IgD-negative memory B cell (primary cell): Measurements from ENCODE around the gene YY1. TPM values are rescaled to one million over a fixed set of nuclear protein-coding genes. Genes with fewer than 3 reads are reported as not detected.
"Not testable (repeated sequence)": the region's sequence is repeated elsewhere in the genome, so short reads cannot be mapped to it uniquely, and the experiment has no call there.

Source experiments
- H3K27ac Mint-ChIP-seq, 3 donors: one replicate each; pipeline ENCODE4 v1.8.0; 2020 to 2022; ENCODE audit warnings: mild to moderate bottlenecking in 3 of 3, mixed read lengths in 3 of 3, moderate library complexity in 1 of 3
- H3K27me3 Mint-ChIP-seq: one replicate; pipeline ENCODE4 v1.8.0; 2021; ENCODE audit warnings: mixed read lengths
- H3K36me3 Mint-ChIP-seq: one replicate; pipeline ENCODE4 v1.8.0; 2020; ENCODE audit warnings: mild to moderate bottlenecking, mixed read lengths
- H3K4me1 Mint-ChIP-seq, 3 donors: one replicate each; pipeline ENCODE4 v1.8.0; 2020 to 2022; ENCODE audit warnings: mixed read lengths in 3 of 3, mild to moderate bottlenecking in 1 of 3
- H3K4me3 Mint-ChIP-seq, 4 donors: one replicate each; pipeline ENCODE4 v1.8.0; 2020 to 2022; ENCODE audit warnings: mild to moderate bottlenecking in 4 of 4, mixed read lengths in 4 of 4, moderate library complexity in 3 of 4
- H3K9me3 Mint-ChIP-seq, 3 donors: one replicate each; pipeline ENCODE4 v1.8.0; 2020 to 2021; ENCODE audit warnings: mixed read lengths in 3 of 3, mild to moderate bottlenecking in 1 of 3
- polyA plus RNA-seq: library from polyadenylated mRNA; unstranded; fragments of 300-500 nt; fragmentation: Illumina TruSeq; gene quantifications from one replicate; pipeline ENCODE4 v1.2.3, GENCODE V29; 2021

Gene YY1
- polyA plus RNA-seq = 17.7 TPM

GRCh38 chr14:100238419-100239210, at the start of gene YY1:
TSS of gene YY1 (plus strand) at chr14:100239144. CDS start at chr14:100239245, 101 bp downstream.
- H3K27me3 Mint-ChIP-seq = no peaks in the 10 kb centered on the region
- H3K4me3 Mint-ChIP-seq = peak within 1 kb of the TSS; percentile 97 to 98 (median 97)
- peaks cover 3% of the 10 kb centered on the region for H3K36me3 Mint-ChIP-seq
- no peaks in the 10 kb centered on the region for H3K9me3 Mint-ChIP-seq
- peak within 1 kb of the TSS; percentile 94 to 97 (median 96) for H3K27ac Mint-ChIP-seq
- peaks cover 43 to 50% (median 49%) of the 10 kb centered on the region in 3 donors for H3K4me1 Mint-ChIP-seq

GRCh38 chr14:100190126-100190525, 48.8 kb upstream of the YY1 start:
- H3K27me3 Mint-ChIP-seq = no peaks in the 10 kb centered on the region
- no peak overlapping the region for H3K4me3 Mint-ChIP-seq
- H3K4me1 Mint-ChIP-seq = peaks cover 6 to 9% (median 7%) of the 10 kb centered on the region in 3 donors
- H3K9me3 Mint-ChIP-seq = peaks cover 0 to 1% (median 0%) of the 10 kb centered on the region in 3 donors
- H3K36me3 Mint-ChIP-seq = no peaks in the 10 kb centered on the region
- H3K27ac Mint-ChIP-seq = no peak overlapping the region

DNA sequence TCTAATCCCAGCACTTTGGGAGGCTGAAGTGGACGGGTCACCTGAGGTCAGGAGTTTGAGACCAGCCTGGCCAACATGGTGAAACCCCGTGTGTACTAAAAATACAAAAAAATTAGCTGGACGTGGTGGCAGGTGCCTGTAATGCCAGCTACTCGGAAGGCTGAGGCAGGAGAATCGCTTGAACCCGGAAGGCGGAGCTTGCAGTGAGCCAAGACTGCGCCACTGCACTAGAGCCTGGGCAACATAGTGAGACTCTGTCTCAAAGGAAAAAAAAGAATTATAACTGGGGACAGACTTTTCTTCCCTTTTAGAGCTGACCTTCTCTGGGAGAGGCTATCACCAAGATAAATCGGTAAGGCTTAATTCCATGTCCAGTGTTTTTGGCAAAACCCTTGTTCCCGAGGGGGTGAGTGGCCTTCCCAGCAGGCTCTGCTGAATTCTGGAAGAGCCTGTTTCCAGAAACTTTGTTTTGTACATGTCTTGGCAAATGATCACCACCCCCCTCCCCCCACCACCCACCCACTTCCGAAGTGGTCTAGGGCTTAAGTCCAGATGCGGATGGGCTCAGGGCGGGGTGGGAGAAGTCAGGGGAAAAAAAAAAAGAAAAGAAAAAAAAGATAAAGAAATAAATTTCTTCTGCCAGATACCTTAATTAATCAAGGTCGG, 47.2 kb upstream of the YY1 start:
- Mint-ChIP-seq H3K4me1 (peaks cover 6 to 9% (median 7%) of the 10 kb centered on the region in 3 donors), H3K27ac (no peak overlapping the region), H3K4me3 (no peak overlapping the region), H3K27me3 (no peaks in the 10 kb centered on the region), H3K9me3 (no peaks in the 10 kb centered on the region), H3K36me3 (no peaks in the 10 kb centered on the region)

- Mint-ChIP-seq H3K4me3 (peak overlapping the region in 1 of 4 donors; percentile 62), H3K4me1 (peaks cover 6 to 9% (median 7%) of the 10 kb centered on the region in 3 donors), H3K27ac (peak overlapping the region; percentile 71 to 76 (median 73)), H3K9me3 (no peaks in the 10 kb centered on the region), H3K36me3 (no peaks in the 10 kb centered on the region), H3K27me3 (no peaks in the 10 kb centered on the region)
Observed at GRCh38 chr14:100192250-100192671, 46.7 kb upstream of the YY1 start.

GRCh38 chr14:100192672-100193416, 46.1 kb upstream of the YY1 start:
- no peaks in the 10 kb centered on the region for H3K9me3 Mint-ChIP-seq
- H3K4me1 Mint-ChIP-seq = peaks cover 6 to 9% (median 7%) of the 10 kb centered on the region in 3 donors
- H3K4me3 Mint-ChIP-seq = peak overlapping the region; percentile 22 to 86 (median 68)
- no peaks in the 10 kb centered on the region for H3K36me3 Mint-ChIP-seq
- peak overlapping the region; percentile 73 to 95 (median 76) for H3K27ac Mint-ChIP-seq
- H3K27me3 Mint-ChIP-seq = no peaks in the 10 kb centered on the region

DNA sequence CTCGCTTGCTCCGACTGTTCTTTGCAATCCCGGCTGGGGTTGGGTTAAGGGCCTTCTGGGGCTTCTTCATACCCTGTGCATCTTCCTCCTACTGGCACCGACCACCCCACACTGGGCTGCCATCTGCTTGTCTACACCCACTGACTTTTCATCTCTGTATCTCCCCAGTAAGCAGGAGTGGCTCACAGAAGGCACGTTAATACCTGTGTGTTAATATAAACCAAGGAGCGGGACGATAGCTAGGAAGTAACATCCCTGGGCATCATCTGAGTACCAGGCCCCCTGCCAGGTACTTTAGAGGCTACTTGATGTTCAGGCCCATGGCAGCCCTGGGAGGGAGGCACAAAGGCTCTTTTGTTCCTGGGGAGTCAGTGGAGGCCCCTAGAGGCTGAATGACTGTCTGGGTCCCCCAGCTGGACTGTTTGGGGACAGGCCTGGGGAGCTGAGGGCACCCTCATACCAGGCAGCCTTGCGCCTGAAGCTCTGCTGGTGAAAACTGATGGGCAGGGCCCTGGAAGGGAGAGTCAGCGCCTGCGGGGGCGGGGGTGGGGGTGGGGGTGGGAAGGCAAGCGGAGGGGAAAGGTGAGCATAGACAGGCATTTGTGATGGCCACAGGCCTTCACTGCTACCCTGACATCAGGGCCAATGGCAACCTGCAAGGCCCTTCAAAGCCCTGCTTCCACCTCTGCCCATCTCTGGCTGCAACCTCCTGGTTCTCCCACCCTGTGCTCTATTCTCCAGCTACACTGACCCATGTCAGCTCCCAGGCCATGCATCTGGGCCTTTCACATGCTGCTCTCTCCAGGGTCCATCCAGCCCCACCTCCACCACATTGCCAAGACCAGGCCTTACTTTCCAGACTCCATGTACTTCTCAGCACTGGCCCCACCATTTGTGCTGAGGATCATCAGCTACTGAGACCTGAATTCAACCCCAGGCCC, 45.3 kb upstream of the YY1 start:
- Mint-ChIP-seq H3K36me3 (no peaks in the 10 kb centered on the region), H3K4me1 (peaks cover 6 to 9% (median 7%) of the 10 kb centered on the region in 3 donors), H3K4me3 (peak overlapping the region in 3 of 4 donors; percentile 4 to 80 (median 35)), H3K9me3 (no peaks in the 10 kb centered on the region), H3K27ac (peak overlapping the region; percentile 73 to 95 (median 76)), H3K27me3 (no peaks in the 10 kb centered on the region)

DNA sequence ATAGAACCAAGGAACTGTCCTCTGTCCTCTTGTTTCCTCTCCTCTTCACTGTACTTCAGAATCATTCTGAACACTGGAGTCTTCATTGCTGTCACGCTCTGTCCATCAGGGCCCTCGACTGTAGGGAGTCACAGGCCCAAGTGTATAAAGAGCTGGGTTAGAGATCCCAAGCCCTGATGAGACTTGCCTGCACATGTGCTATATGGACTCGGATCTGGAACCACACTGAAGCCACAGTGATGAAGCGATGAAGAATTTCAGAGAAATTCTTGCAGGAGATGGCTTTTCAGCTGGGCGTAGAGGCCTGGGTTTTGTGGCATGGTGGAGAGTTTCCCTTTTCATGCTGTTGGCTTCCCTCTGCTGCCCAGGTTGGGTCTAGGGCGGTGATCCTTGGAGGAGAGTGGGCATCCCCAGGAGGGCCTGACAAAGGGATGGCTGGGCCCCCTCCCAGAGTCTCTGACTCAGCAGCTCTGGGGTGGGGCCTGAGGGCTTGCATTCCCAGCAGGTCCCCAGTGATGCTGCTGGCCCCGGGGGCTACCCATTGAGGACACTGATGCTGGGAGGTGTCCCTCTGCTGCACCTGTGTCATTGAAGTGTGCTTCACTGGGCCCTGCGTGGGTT, 39.6 kb upstream of the YY1 start:
- no peak overlapping the region for H3K27ac Mint-ChIP-seq
- no peaks in the 10 kb centered on the region for H3K9me3 Mint-ChIP-seq
- no peaks in the 10 kb centered on the region for H3K4me1 Mint-ChIP-seq
- no peaks in the 10 kb centered on the region for H3K36me3 Mint-ChIP-seq
- H3K4me3 Mint-ChIP-seq = no peak overlapping the region
- peaks cover 6% of the 10 kb centered on the region for H3K27me3 Mint-ChIP-seq

GRCh38 chr14:100200311-100200710, 38.6 kb upstream of the YY1 start:
- no peak overlapping the region for H3K4me3 Mint-ChIP-seq
- no peaks in the 10 kb centered on the region for H3K36me3 Mint-ChIP-seq
- peaks cover 6% of the 10 kb centered on the region for H3K27me3 Mint-ChIP-seq
- no peaks in the 10 kb centered on the region for H3K9me3 Mint-ChIP-seq
- no peak overlapping the region for H3K27ac Mint-ChIP-seq
- H3K4me1 Mint-ChIP-seq = no peaks in the 10 kb centered on the region

DNA sequence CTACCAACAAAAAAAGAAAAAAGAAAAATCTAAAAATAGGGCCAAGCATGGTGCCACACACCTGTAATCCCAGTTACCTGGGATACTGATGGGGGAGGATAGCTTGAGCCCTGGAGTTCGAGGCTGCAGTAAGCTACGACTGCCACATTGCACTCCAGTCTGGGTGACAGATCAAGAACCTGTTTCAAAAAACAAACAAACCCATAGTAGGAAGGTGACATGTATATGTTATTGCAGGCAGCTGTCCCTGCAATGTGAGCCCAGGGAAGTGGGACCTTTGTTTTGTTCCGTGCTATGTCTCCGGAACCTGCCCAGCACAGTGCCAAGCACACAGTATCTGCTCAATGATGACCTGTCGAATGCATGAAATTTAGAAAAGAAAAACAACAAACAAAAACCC, 37.2 kb upstream of the YY1 start:
- H3K27ac Mint-ChIP-seq = no peak overlapping the region
- no peaks in the 10 kb centered on the region for H3K36me3 Mint-ChIP-seq
- H3K27me3 Mint-ChIP-seq = peaks cover 6% of the 10 kb centered on the region
- H3K9me3 Mint-ChIP-seq = no peaks in the 10 kb centered on the region
- H3K4me1 Mint-ChIP-seq = no peaks in the 10 kb centered on the region
- no peak overlapping the region for H3K4me3 Mint-ChIP-seq

DNA sequence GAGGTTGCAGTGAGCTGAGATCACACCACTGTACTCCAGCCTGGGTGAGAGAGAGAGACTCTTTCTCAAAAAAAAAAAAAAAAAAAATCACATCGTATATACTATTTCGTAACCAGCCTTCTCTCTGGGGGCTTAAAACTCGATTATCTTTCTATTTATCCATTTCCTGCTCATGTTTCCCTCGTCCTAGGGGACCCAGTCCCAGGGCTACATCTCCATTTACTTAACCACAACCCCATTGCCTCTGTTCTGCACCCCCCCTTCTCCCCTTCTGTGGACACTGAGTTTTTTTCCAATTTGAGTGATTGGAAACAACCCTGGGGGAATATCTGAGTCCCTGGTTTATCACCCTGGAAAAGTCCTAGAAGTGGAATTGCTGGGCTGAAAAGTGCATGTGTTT, 36.2 kb upstream of the YY1 start:
- H3K4me3 Mint-ChIP-seq = no peak overlapping the region
- peaks cover 6% of the 10 kb centered on the region for H3K27me3 Mint-ChIP-seq
- H3K27ac Mint-ChIP-seq = no peak overlapping the region
- H3K4me1 Mint-ChIP-seq = no peaks in the 10 kb centered on the region
- H3K9me3 Mint-ChIP-seq = peaks cover 0 to under 1% (median 0%) of the 10 kb centered on the region in 3 donors
- peaks cover 3% of the 10 kb centered on the region for H3K36me3 Mint-ChIP-seq

- Mint-ChIP-seq H3K27me3 (peaks cover 6% of the 10 kb centered on the region), H3K9me3 (peaks cover 0 to 1% (median 0%) of the 10 kb centered on the region in 3 donors), H3K27ac (no peak overlapping the region), H3K36me3 (peaks cover 3% of the 10 kb centered on the region), H3K4me3 (no peak overlapping the region), H3K4me1 (no peaks in the 10 kb centered on the region)
Observed at GRCh38 chr14:100203146-100203545, 35.8 kb upstream of the YY1 start.

DNA sequence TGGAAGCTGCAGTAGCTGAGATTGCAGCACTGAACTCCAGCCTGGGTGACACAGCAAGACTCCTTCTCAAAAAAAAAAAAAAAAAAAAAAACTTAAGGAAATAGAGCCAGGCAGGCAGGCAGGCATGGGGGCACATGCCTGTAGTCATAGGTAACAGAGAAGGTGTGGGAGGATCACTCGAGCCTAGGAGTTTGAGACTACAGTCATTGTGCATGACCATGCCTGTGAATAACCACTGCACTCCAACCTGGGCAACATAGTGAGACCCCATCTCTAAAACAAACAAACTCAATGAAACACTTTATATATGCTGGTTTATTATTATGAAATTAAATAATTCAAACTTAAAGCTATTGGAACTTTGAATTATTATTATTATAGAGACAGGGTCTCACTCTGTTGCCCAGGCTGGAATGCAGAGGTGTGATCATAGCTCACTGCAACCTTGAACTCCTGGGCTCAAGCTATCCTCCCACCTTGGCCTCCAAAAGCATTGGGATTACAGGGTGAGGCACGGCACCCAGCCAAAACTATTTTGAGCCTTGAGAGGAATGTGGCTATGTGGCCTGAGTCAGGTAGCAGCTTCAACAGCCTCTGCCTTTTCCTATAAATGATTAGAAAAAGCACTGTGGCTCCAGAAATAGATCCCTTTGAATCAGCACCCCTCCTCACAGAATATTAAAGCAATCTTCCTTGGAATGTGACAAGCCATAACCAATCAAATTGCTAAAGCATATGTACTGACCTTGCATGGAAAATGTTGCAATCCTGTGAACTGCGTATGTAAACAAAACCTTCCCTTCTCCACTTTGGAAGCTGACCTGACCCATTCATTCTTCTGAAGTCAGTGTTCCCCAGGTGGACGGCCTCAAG, 34.7 kb upstream of the YY1 start:
- Mint-ChIP-seq H3K27me3 (peaks cover 6% of the 10 kb centered on the region), H3K27ac (no peak overlapping the region), H3K36me3 (peaks cover 3% of the 10 kb centered on the region), H3K4me3 (no peak overlapping the region), H3K4me1 (no peaks in the 10 kb centered on the region), H3K9me3 (peaks cover 0 to 1% (median 0%) of the 10 kb centered on the region in 3 donors)

DNA sequence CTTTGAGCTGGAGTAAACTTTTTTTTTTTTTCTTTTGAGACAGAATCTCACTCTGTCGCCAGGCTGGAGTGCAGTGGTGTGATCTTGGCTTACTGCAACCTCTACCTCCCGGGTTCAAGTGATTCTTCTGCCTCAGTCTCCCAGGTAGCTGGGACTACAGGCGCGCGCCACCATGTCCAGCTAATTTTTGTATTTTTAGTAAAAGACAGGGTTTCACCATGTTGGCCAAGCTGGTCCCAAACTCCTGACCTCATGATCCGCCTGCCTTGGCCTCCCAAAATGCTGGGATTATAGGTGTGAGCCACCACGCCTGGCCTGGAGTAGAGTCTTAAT, 34.1 kb upstream of the YY1 start:
- not testable (repeated sequence) for H3K9me3 Mint-ChIP-seq, H3K4me3 Mint-ChIP-seq, H3K27me3 Mint-ChIP-seq, H3K36me3 Mint-ChIP-seq, H3K4me1 Mint-ChIP-seq, H3K27ac Mint-ChIP-seq
